HUES48 (cell line): Measurements from ENCODE around the gene THNSL1.

Source experiments
- H3K27ac ChIP-seq: one replicate; pipeline ENCODE4 v1.7.0; 2013; ENCODE audit warnings: low read depth, low read length, inconsistent platforms
- H3K27me3 ChIP-seq: 2 replicates; pipeline ENCODE4 v1.6.1; 2013; ENCODE audit warnings: mild to moderate bottlenecking, low read length; ENCODE audit not compliant: control insufficient read depth, insufficient read depth
- H3K36me3 ChIP-seq: 2 replicates; pipeline ENCODE4 v1.6.1; 2013; ENCODE audit warnings: low read length; ENCODE audit not compliant: control insufficient read depth, insufficient read depth
- H3K4me1 ChIP-seq: 2 replicates; pipeline ENCODE4 v1.6.1; 2013; ENCODE audit warnings: mild to moderate bottlenecking, low read length; ENCODE audit not compliant: control insufficient read depth, insufficient read depth
- H3K4me3 ChIP-seq: 2 replicates; pipeline ENCODE4 v1.5.1; 2013; ENCODE audit warnings: mild to moderate bottlenecking, low read depth, low read length
- H3K9ac ChIP-seq: 2 replicates; pipeline ENCODE4 v1.6.1; 2013; ENCODE audit warnings: mild to moderate bottlenecking, low read depth, low read length, moderate library complexity
- H3K9me3 ChIP-seq: 2 replicates; pipeline ENCODE4 v1.6.1; 2013; ENCODE audit warnings: low read length; ENCODE audit not compliant: control insufficient read depth, insufficient read depth

THNSL1 gene

DNA sequence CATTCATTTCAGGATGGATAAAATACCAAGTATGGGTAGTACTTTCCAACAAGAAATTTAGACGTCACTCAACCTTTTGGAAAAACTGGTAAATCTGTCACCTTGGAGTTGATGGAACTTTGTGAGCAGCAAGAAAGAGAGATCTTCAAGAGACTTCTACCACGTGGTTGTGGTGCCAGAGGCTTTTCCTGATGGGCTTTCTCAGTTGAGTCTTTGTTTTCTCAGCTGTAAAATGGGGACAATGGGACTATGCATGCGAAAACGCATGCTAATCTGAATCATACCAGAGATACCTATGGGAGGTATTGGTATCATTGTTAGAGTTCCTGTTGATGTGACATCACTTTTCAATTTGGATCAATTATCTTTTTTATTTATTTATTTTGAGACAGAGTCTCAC, 59.4 kb downstream of the THNSL1 start:
- Histone ChIP-seq H3K27me3 (peaks cover 9% of the 10 kb centered on the region), H3K4me1 (peaks cover 3% of the 10 kb centered on the region; the same call in 1 of the 2 replicates), H3K9me3 (no peaks in the 10 kb centered on the region), H3K9ac (no peak overlapping the region), H3K4me3 (no peak overlapping the region), H3K36me3 (no peaks in the 10 kb centered on the region), H3K27ac (no peak overlapping the region)
